ENCODE data around the gene NPS. TPM values are rescaled to one million over a fixed set of nuclear protein-coding genes. Genes with fewer than 3 reads are reported as not detected.

The NPS gene, protein sequence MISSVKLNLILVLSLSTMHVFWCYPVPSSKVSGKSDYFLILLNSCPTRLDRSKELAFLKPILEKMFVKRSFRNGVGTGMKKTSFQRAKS
- total RNA-seq (2014; rRNA removed; shearing (Covaris generic); ENCODE audit: low replicate concordance), result not detected in 2 replicates

GRCh38 chr10:127549009-127549408 is at the start of gene NPS:
Gene NPS, plus strand, starts transcription at chr10:127549309. Its CDS starts 60 bp downstream, at chr10:127549369.
- Histone ChIP-seq H3K4me2 (ENCODE audit: low read depth, low read length, poor library complexity, severe bottlenecking) (no peak within 1 kb of the TSS), H3K9me2 (replicated peaks; ENCODE audit: insufficient read depth, low read length) (no peaks in the 10 kb centered on the region), H3K4me1 (ENCODE audit: low read length) (no peaks in the 10 kb centered on the region), H3K27ac (ENCODE audit: low read length) (no peak within 1 kb of the TSS), H4K20me1 (ENCODE audit: insufficient read depth, low read depth, low read length) (no peaks in the 10 kb centered on the region), H3K4me3 (ENCODE audit: low read length) (no peak within 1 kb of the TSS), H3K36me3 (ENCODE audit: insufficient read depth, low read length) (no peaks in the 10 kb centered on the region), H2AFZ (ENCODE audit: low read length) (no peak within 1 kb of the TSS), H3K27me3 (ENCODE audit: low read length) (no peaks in the 10 kb centered on the region), H3K79me2 (ENCODE audit: low read length) (no peaks in the 10 kb centered on the region), H3K9me3 (ENCODE audit: low read length) (peaks cover 3% of the 10 kb centered on the region; the same call in 1 of the 2 replicates), H3K9ac (ENCODE audit: low read length) (no peak within 1 kb of the TSS)
- DNase-seq, result no peak

DNA sequence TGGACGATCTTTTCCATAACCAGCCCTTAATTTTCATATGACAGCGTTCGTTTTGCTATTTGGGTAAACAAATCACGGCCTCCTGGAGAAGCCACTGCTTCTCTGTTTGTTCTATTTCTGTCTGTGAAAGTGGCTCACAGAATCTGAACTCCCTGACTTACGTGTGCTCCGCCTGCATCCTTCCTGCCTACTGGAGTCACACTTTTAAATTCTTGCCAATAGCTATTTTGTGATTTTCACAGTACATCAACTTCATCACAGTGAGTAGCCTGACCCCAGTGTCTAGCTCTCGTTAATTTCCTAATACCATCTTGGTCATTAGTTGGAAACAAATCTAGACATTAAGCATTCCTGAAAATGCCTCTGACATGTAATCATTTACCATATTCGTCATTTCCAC is 49.0 kb upstream of the NPS start:
- Histone ChIP-seq H3K36me3 (ENCODE audit: insufficient read depth, low read length) (no peaks in the 10 kb centered on the region), H3K79me2 (ENCODE audit: low read length) (no peaks in the 10 kb centered on the region), H3K27ac (ENCODE audit: low read length) (no peak overlapping the region), H4K20me1 (ENCODE audit: insufficient read depth, low read depth, low read length) (no peaks in the 10 kb centered on the region), H3K9me3 (ENCODE audit: low read length) (no peaks in the 10 kb centered on the region), H3K9ac (ENCODE audit: low read length) (no peak overlapping the region), H3K27me3 (ENCODE audit: low read length) (no peaks in the 10 kb centered on the region), H3K4me2 (ENCODE audit: low read depth, low read length, poor library complexity, severe bottlenecking) (no peak overlapping the region), H3K9me2 (replicated peaks; ENCODE audit: insufficient read depth, low read length) (no peaks in the 10 kb centered on the region), H2AFZ (ENCODE audit: low read length) (no peak overlapping the region), H3K4me3 (ENCODE audit: low read length) (no peak overlapping the region), H3K4me1 (ENCODE audit: low read length) (no peaks in the 10 kb centered on the region)
- no peak for DNase-seq

DNA sequence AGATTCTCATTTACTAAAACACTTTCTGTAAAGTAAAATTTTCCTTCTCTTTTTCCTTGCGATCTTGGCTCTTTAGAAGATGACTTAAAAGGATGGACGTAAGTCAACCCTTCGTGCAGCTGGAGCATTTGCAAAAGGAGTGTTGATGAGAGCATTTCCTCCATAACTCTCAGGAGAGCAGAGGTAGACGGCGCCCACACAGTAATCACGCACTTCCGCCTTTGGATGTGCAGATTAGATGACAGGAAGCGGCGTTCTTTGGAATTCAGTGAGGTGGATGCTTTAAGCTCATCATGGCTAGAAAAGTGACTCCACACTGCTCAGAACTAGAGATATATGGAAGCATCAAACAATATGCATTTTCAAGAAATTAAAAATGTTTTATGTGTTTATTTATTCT is 43.0 kb upstream of the NPS start:
- Histone ChIP-seq H3K27me3 (ENCODE audit: low read length) (no peaks in the 10 kb centered on the region), H3K36me3 (ENCODE audit: insufficient read depth, low read length) (no peaks in the 10 kb centered on the region), H3K79me2 (ENCODE audit: low read length) (no peaks in the 10 kb centered on the region), H3K4me2 (ENCODE audit: low read depth, low read length, poor library complexity, severe bottlenecking) (no peak overlapping the region), H3K9me3 (ENCODE audit: low read length) (no peaks in the 10 kb centered on the region), H2AFZ (ENCODE audit: low read length) (no peak overlapping the region), H4K20me1 (ENCODE audit: insufficient read depth, low read depth, low read length) (no peaks in the 10 kb centered on the region), H3K27ac (ENCODE audit: low read length) (no peak overlapping the region), H3K4me3 (ENCODE audit: low read length) (no peak overlapping the region), H3K4me1 (ENCODE audit: low read length) (no peaks in the 10 kb centered on the region), H3K9me2 (replicated peaks; ENCODE audit: insufficient read depth, low read length) (no peaks in the 10 kb centered on the region), H3K9ac (ENCODE audit: low read length) (no peak overlapping the region)
- no peak for DNase-seq

GRCh38 chr10:127522298-127522697 is 26.8 kb upstream of the NPS start:
- no peaks in the 10 kb centered on the region for H3K79me2 ChIP-seq (ENCODE audit: low read length)
- H3K4me1 ChIP-seq (ENCODE audit: low read length), result no peaks in the 10 kb centered on the region
- H3K9me2 ChIP-seq (replicated peaks; ENCODE audit: insufficient read depth, low read length), result no peaks in the 10 kb centered on the region
- no peak overlapping the region for H3K9ac ChIP-seq (ENCODE audit: low read length)
- H3K9me3 ChIP-seq (ENCODE audit: low read length), result no peaks in the 10 kb centered on the region
- H3K27ac ChIP-seq (ENCODE audit: low read length), result no peak overlapping the region
- H3K4me2 ChIP-seq (ENCODE audit: low read depth, low read length, poor library complexity, severe bottlenecking), result no peak overlapping the region
- no peaks in the 10 kb centered on the region for H3K27me3 ChIP-seq (ENCODE audit: low read length)
- no peak overlapping the region for H2AFZ ChIP-seq (ENCODE audit: low read length)
- no peak for DNase-seq
- no peaks in the 10 kb centered on the region for H4K20me1 ChIP-seq (ENCODE audit: insufficient read depth, low read depth, low read length)
- no peak overlapping the region for H3K4me3 ChIP-seq (ENCODE audit: low read length)
- H3K36me3 ChIP-seq (ENCODE audit: insufficient read depth, low read length), result no peaks in the 10 kb centered on the region

GRCh38 chr10:127523476-127523875 is 25.6 kb upstream of the NPS start:
- H3K4me3 ChIP-seq (ENCODE audit: low read length), result no peak overlapping the region
- H3K9me3 ChIP-seq (ENCODE audit: low read length), result no peaks in the 10 kb centered on the region
- no peak overlapping the region for H3K4me2 ChIP-seq (ENCODE audit: low read depth, low read length, poor library complexity, severe bottlenecking)
- H3K27ac ChIP-seq (ENCODE audit: low read length), result no peak overlapping the region
- no peak overlapping the region for H3K9ac ChIP-seq (ENCODE audit: low read length)
- no peaks in the 10 kb centered on the region for H3K4me1 ChIP-seq (ENCODE audit: low read length)
- H3K79me2 ChIP-seq (ENCODE audit: low read length), result no peaks in the 10 kb centered on the region
- no peaks in the 10 kb centered on the region for H3K9me2 ChIP-seq (replicated peaks; ENCODE audit: insufficient read depth, low read length)
- H4K20me1 ChIP-seq (ENCODE audit: insufficient read depth, low read depth, low read length), result no peaks in the 10 kb centered on the region
- H3K27me3 ChIP-seq (ENCODE audit: low read length), result no peaks in the 10 kb centered on the region
- DNase-seq, result no peak
- no peaks in the 10 kb centered on the region for H3K36me3 ChIP-seq (ENCODE audit: insufficient read depth, low read length)
- H2AFZ ChIP-seq (ENCODE audit: low read length), result no peak overlapping the region

GRCh38 chr10:127524229-127524628 is 24.9 kb upstream of the NPS start:
- Histone ChIP-seq H3K79me2 (ENCODE audit: low read length) (no peaks in the 10 kb centered on the region), H3K27ac (ENCODE audit: low read length) (no peak overlapping the region), H2AFZ (ENCODE audit: low read length) (no peak overlapping the region), H3K4me1 (ENCODE audit: low read length) (no peaks in the 10 kb centered on the region), H3K36me3 (ENCODE audit: insufficient read depth, low read length) (no peaks in the 10 kb centered on the region), H3K4me3 (ENCODE audit: low read length) (no peak overlapping the region), H3K9me2 (replicated peaks; ENCODE audit: insufficient read depth, low read length) (no peaks in the 10 kb centered on the region), H4K20me1 (ENCODE audit: insufficient read depth, low read depth, low read length) (no peaks in the 10 kb centered on the region), H3K9me3 (ENCODE audit: low read length) (no peaks in the 10 kb centered on the region), H3K9ac (ENCODE audit: low read length) (no peak overlapping the region), H3K27me3 (ENCODE audit: low read length) (no peaks in the 10 kb centered on the region), H3K4me2 (ENCODE audit: low read depth, low read length, poor library complexity, severe bottlenecking) (no peak overlapping the region)
- no peak for DNase-seq

- Histone ChIP-seq H3K9ac (ENCODE audit: low read length) (no peak overlapping the region), H3K36me3 (ENCODE audit: insufficient read depth, low read length) (no peaks in the 10 kb centered on the region), H3K4me2 (ENCODE audit: low read depth, low read length, poor library complexity, severe bottlenecking) (no peak overlapping the region), H3K27ac (ENCODE audit: low read length) (no peak overlapping the region), H4K20me1 (ENCODE audit: insufficient read depth, low read depth, low read length) (no peaks in the 10 kb centered on the region), H3K79me2 (ENCODE audit: low read length) (no peaks in the 10 kb centered on the region), H2AFZ (ENCODE audit: low read length) (no peak overlapping the region), H3K4me3 (ENCODE audit: low read length) (no peak overlapping the region), H3K9me3 (ENCODE audit: low read length) (no peaks in the 10 kb centered on the region), H3K9me2 (replicated peaks; ENCODE audit: insufficient read depth, low read length) (no peaks in the 10 kb centered on the region), H3K4me1 (ENCODE audit: low read length) (no peaks in the 10 kb centered on the region), H3K27me3 (ENCODE audit: low read length) (no peaks in the 10 kb centered on the region)
- no peak for DNase-seq
Measured at GRCh38 chr10:127524908-127525665, 24.0 kb upstream of the NPS start.

GRCh38 chr10:127525686-127526085 is 23.4 kb upstream of the NPS start:
- Histone ChIP-seq H3K4me3 (ENCODE audit: low read length) (no peak overlapping the region), H3K9me2 (replicated peaks; ENCODE audit: insufficient read depth, low read length) (no peaks in the 10 kb centered on the region), H3K27me3 (ENCODE audit: low read length) (no peaks in the 10 kb centered on the region), H2AFZ (ENCODE audit: low read length) (no peak overlapping the region), H3K27ac (ENCODE audit: low read length) (no peak overlapping the region), H3K9me3 (ENCODE audit: low read length) (no peaks in the 10 kb centered on the region), H3K36me3 (ENCODE audit: insufficient read depth, low read length) (no peaks in the 10 kb centered on the region), H3K79me2 (ENCODE audit: low read length) (no peaks in the 10 kb centered on the region), H3K9ac (ENCODE audit: low read length) (no peak overlapping the region), H4K20me1 (ENCODE audit: insufficient read depth, low read depth, low read length) (no peaks in the 10 kb centered on the region), H3K4me1 (ENCODE audit: low read length) (no peaks in the 10 kb centered on the region), H3K4me2 (ENCODE audit: low read depth, low read length, poor library complexity, severe bottlenecking) (no peak overlapping the region)
- DNase-seq, result no peak

Measured in Karpas-422 (cell line).